ENCODE measurements around the gene SLC25A26. TPM values are rescaled to one million over a fixed set of nuclear protein-coding genes. Genes with fewer than 3 reads are reported as not detected.

SLC25A26 gene
- total RNA-seq, 1 donor from 2014 or later: 17.7 TPM

DNA sequence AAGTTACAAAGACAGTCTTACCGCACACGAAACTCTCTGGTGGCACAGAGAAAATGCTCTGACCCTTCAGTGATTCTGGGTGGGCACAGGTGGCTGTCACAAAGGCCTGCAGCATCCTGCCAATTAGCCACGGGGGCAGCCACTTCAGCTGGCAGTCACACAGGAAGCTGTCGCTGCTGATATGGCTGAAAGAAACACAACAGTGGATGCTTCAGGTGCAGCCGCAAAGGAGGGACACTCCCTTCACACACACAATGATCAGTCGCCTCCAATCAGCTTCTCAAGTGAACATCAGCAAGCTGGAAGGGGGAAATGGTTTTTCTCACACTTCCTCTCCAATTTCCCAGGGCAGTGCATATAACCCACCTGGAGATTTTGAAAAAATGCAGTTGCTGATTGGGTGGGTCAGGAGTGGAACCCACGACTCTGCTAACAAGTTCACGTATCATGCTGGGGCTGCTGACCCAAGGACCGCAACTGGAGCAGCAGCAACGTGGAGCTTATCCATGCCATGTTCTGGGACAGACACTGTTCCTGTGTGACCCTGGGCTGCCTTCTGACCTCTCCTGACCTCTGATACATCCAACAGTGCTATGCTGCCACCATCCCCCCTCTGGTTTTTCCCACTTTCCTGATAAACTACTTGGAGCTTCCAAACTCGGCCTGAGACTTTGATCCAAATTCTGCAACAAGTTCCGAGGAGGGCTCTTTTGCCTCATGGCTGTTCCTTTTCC, 173.4 kb downstream of the SLC25A26 start:
- H3K36me3 Mint-ChIP-seq (ENCODE audit: unreplicated experiment): peaks cover 55% of the 10 kb centered on the region
- H3K9me3 Mint-ChIP-seq (ENCODE audit: unreplicated experiment): no peaks in the 10 kb centered on the region
- H3K27ac Mint-ChIP-seq (ENCODE audit: unreplicated experiment): peak overlapping the region; percentile 91
- peaks cover 63% of the 10 kb centered on the region for H3K4me1 Mint-ChIP-seq (ENCODE audit: unreplicated experiment)
- no peak for DNase-seq (ENCODE audit: extremely low spot score, unreplicated experiment)
- TF ChIP-seq CTCF (IDR thresholded peaks at IDR 0.05): no peak
- H3K27me3 Mint-ChIP-seq (ENCODE audit: unreplicated experiment): no peaks in the 10 kb centered on the region
- peak overlapping the region; percentile 49 for H3K4me3 Mint-ChIP-seq (ENCODE audit: unreplicated experiment)

- Mint-ChIP-seq H3K27ac (ENCODE audit: unreplicated experiment) (peak overlapping the region; percentile 91), H3K9me3 (ENCODE audit: unreplicated experiment) (no peaks in the 10 kb centered on the region), H3K36me3 (ENCODE audit: unreplicated experiment) (peaks cover 50% of the 10 kb centered on the region), H3K4me3 (ENCODE audit: unreplicated experiment) (peak overlapping the region; percentile 38), H3K4me1 (ENCODE audit: unreplicated experiment) (peaks cover 67% of the 10 kb centered on the region), H3K27me3 (ENCODE audit: unreplicated experiment) (no peaks in the 10 kb centered on the region)
- TF ChIP-seq CTCF (IDR thresholded peaks at IDR 0.05): no peak
- DNase-seq (ENCODE audit: extremely low spot score, unreplicated experiment): no peak
These were observed 174.0 kb downstream of the SLC25A26 start for GRCh38 chr3:66394753-66395249.

- peaks cover 47% of the 10 kb centered on the region for H3K36me3 Mint-ChIP-seq (ENCODE audit: unreplicated experiment)
- no peak for DNase-seq (ENCODE audit: extremely low spot score, unreplicated experiment)
- no peak for TF ChIP-seq CTCF (IDR thresholded peaks at IDR 0.05)
These were observed 174.8 kb downstream of the SLC25A26 start for GRCh38 chr3:66395635-66396034.

DNA sequence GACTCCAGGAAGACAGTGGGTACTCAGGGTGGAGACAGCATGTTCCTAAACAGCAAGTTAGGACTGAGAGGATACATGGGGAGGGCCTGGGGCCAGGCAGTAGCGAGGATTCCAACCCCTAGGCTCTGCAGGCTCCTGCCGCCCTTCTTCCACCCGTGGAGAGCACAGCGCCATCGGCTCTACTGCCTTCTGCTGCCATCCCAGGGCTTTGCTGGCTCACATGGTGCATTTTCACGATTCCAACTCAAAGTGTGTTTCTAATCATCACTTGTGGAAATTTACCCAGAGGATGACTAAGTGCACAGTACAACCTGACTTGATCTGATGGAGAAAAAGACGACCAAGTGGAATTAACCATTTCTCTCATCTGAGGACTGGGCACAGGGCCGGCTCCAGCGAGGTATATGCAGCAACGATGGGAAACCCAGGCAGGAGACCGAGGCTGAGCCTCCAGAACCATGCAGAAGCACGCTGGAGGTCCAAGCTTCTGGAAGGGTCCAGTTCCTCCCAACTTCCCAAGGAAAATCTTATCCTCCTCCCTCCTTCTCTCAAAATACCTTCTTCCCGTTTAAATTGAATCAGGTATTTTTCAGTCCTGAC, 175.5 kb downstream of the SLC25A26 start:
- DNase-seq (ENCODE audit: extremely low spot score, unreplicated experiment): no peak
- Mint-ChIP-seq H3K9me3 (ENCODE audit: unreplicated experiment) (no peaks in the 10 kb centered on the region), H3K4me1 (ENCODE audit: unreplicated experiment) (peaks cover 80% of the 10 kb centered on the region), H3K27ac (ENCODE audit: unreplicated experiment) (no peak overlapping the region), H3K27me3 (ENCODE audit: unreplicated experiment) (no peaks in the 10 kb centered on the region), H3K4me3 (ENCODE audit: unreplicated experiment) (no peak overlapping the region), H3K36me3 (ENCODE audit: unreplicated experiment) (peaks cover 45% of the 10 kb centered on the region)
- TF ChIP-seq CTCF (IDR thresholded peaks at IDR 0.05): no peak

More at GRCh38 chr3:66395635-66396034, 174.8 kb downstream of the SLC25A26 start:
- Mint-ChIP-seq H3K27ac (ENCODE audit: unreplicated experiment) (no peak overlapping the region), H3K4me3 (ENCODE audit: unreplicated experiment) (no peak overlapping the region), H3K9me3 (ENCODE audit: unreplicated experiment) (no peaks in the 10 kb centered on the region), H3K27me3 (ENCODE audit: unreplicated experiment) (no peaks in the 10 kb centered on the region), H3K4me1 (ENCODE audit: unreplicated experiment) (peaks cover 75% of the 10 kb centered on the region)

DNA sequence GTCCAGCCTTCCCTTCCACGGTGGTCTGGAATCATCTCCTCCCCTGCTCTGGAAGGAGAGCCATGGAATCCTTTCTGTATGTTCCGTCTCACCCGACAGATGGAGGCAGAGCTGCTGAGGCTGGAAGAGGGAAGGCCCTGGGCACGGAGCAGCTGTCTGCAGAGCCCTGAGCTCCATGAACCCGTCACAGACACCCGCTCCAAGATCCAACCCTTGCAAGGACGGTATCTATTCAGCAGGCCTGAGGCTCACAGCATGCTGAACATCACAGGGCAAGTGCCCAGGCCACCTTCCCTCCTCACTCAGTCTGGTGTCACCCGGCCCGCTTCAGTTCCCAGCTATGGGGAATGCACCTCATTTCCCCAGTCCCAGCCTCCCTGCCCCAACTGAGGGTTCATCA, 176.1 kb downstream of the SLC25A26 start:
- H3K4me3 Mint-ChIP-seq (ENCODE audit: unreplicated experiment): no peak overlapping the region
- no peak for DNase-seq (ENCODE audit: extremely low spot score, unreplicated experiment)
- H3K36me3 Mint-ChIP-seq (ENCODE audit: unreplicated experiment): peaks cover 41% of the 10 kb centered on the region
- H3K4me1 Mint-ChIP-seq (ENCODE audit: unreplicated experiment): peaks cover 84% of the 10 kb centered on the region
- TF ChIP-seq CTCF (IDR thresholded peaks at IDR 0.05): no peak
- no peaks in the 10 kb centered on the region for H3K9me3 Mint-ChIP-seq (ENCODE audit: unreplicated experiment)
- no peak overlapping the region for H3K27ac Mint-ChIP-seq (ENCODE audit: unreplicated experiment)
- no peaks in the 10 kb centered on the region for H3K27me3 Mint-ChIP-seq (ENCODE audit: unreplicated experiment)

Data from osteocyte (in vitro differentiated cells).